Esophagus muscularis mucosa (tissue), 4 donors: ENCODE data around the gene RBM8A. TPM values are rescaled to one million over a fixed set of nuclear protein-coding genes. Genes with fewer than 3 reads are reported as not detected.
A peak's percentile ranks its signal among the peaks of the same experiment; 100 is the strongest.

ENCODE experiments used
- DNase-seq: peaks from one replicate; pipeline ENCODE4 v3.0.0-alpha.2; 2017; ENCODE audit errors: extremely low spot score
- H3K27ac ChIP-seq, 4 donors: fragments of 200-600 bp; sonication (generic); replicated peaks in 1 of 4; 1 replicate in 3 of 4; 2 replicates in 1 of 4; pipeline ENCODE4 v1.5.1; 2016 to 2019; ENCODE audit warnings: mild to moderate bottlenecking in 1 of 4
- H3K27me3 ChIP-seq, 4 donors: fragments of 200-600 bp; sonication (generic); one replicate each; pipeline versions ENCODE4 v1.5.1 to v1.6.0; 2016 to 2019
- H3K36me3 ChIP-seq, 4 donors: fragments of 200-600 bp; sonication (generic); one replicate each; pipeline ENCODE4 v1.5.1; 2016 to 2019
- H3K4me1 ChIP-seq, 4 donors: fragments of 200-600 bp; sonication (generic); one replicate each; pipeline ENCODE4 v1.5.1; 2016 to 2019
- H3K4me3 ChIP-seq, 4 donors: fragments of 200-600 bp; sonication (generic); 1 replicate in 2 of 4; 2 replicates in 2 of 4; pipeline ENCODE4 v1.5.1; 2016 to 2019; ENCODE audit warnings: mild to moderate bottlenecking in 4 of 4, moderate library complexity in 1 of 4
- H3K9me3 ChIP-seq, 4 donors: fragments of 200-600 bp; sonication (generic); 1 replicate in 3 of 4; 2 replicates in 1 of 4; pipeline ENCODE4 v1.5.1; 2016 to 2019
- CTCF ChIP-seq, 3 experiments: fragments of 200-600 bp in 2 of 3; fragments of 450-650 bp in 1 of 3; sonication (generic) in 2 of 3; IDR thresholded peaks; one replicate each; pipeline ENCODE4 v1.5.1; 2017 to 2019; ENCODE audit warnings: antibody characterized with exemption in 3 of 3, mild to moderate bottlenecking in 2 of 3, moderate library complexity in 1 of 3
- EP300 ChIP-seq: sonication (generic); formaldehyde crosslinking; IDR thresholded peaks from one replicate; pipeline ENCODE4 v1.6.1; 2017; ENCODE audit warnings: antibody characterized with exemption
- POLR2A ChIP-seq: fragments of 450-650 bp; IDR thresholded peaks from one replicate; pipeline ENCODE4 v1.6.1; 2017; ENCODE audit warnings: antibody characterized with exemption, moderate library complexity, mild to moderate bottlenecking, low read depth
- POLR2AphosphoS5 ChIP-seq, 2 donors: sonication (generic); formaldehyde crosslinking; IDR thresholded peaks; one replicate each; pipeline ENCODE4 v1.6.1; 2017; ENCODE audit warnings: antibody characterized with exemption in 2 of 2
- WGBS: methylation state at CpG from one replicate; pipeline ENCODE4 v1.1.5; 2018; 5-methylcytosine and 5-hydroxymethylcytosine counted together
- intact Hi-C: fragments of 100-400 bp; cut with DNase I; formaldehyde crosslinking; loops from one replicate; pipeline ENCODE4 v1.15.1; 2023
- total RNA-seq, 4 donors: library from RNA; depleted of rRNA; stranded (reverse); fragments of >200 nt; gene quantifications; one replicate each; pipeline versions ENCODE4 v1.1.0 to v1.2.1, GENCODE V29; 2016

Gene RBM8A
- 100 to 1,000 TPM in 1 of 4 donors, 10 to 100 TPM in 3; 42.8 to 119 (median 69.7) TPM for total RNA-seq

- no peak for TF ChIP-seq EP300
- TF ChIP-seq POLR2A = peak; percentile 97
- TF ChIP-seq POLR2AphosphoS5 (IDR thresholded peaks at IDR 0.05) = peak; percentile 100
- TF ChIP-seq CTCF (IDR thresholded peaks at IDR 0.05) = peak; percentile 67 to 81 (median 69)
- 2% methylated on average over 40 of the region's 41 CpGs for WGBS
- H3K27me3 ChIP-seq = no peaks in the 10 kb centered on the region
- H3K36me3 ChIP-seq = peaks cover 0 to 49% (median 20%) of the 10 kb centered on the region in 4 donors
- H3K4me3 ChIP-seq = peak within 1 kb of the TSS; percentile 71 to 85 (median 77)
- peak; percentile 99 for DNase-seq
- H3K27ac ChIP-seq = peak within 1 kb of the TSS; percentile 87 to 96 (median 94)
- no peaks in the 10 kb centered on the region for H3K9me3 ChIP-seq
- peaks cover 10 to 25% (median 23%) of the 10 kb centered on the region in 4 donors for H3K4me1 ChIP-seq
- intact Hi-C loops = loop anchor here (5.0 kb wide), 1 partner anchor 35 kb away; the partner anchor contains the start of genes ANKRD34A and POLR3GL
Observed at GRCh38 chr1:145927063-145927886, at the start of gene RBM8A. Gene RBM8A (minus strand): TSS chr1:145927484. CDS start chr1:145927426, 58 bp downstream.

- WGBS = 75% methylated on average over 5 of the region's 5 CpGs
- H3K4me3 ChIP-seq = peak overlapping the region in 1 of 4 donors; percentile 42
- H3K27ac ChIP-seq = peak overlapping the region; percentile 89 to 96 (median 93)
- intact Hi-C loops = loop anchor here (1.0 kb wide), 1 partner anchor 33 kb away; no protein-coding TSS in a partner anchor
- H3K4me1 ChIP-seq = peaks cover 43 to 52% (median 50%) of the 10 kb centered on the region in 4 donors
- no peaks in the 10 kb centered on the region for H3K9me3 ChIP-seq
- peaks cover 0 to 12% (median 5%) of the 10 kb centered on the region in 4 donors for H3K36me3 ChIP-seq
- no peaks in the 10 kb centered on the region for H3K27me3 ChIP-seq
- DNase-seq = no peak
- no peak for TF ChIP-seq CTCF (IDR thresholded peaks at IDR 0.05)
Observed at GRCh38 chr1:145977016-145977415, 49.7 kb upstream of the RBM8A start.

- Histone ChIP-seq H3K4me1 (peaks cover 25 to 34% (median 32%) of the 10 kb centered on the region in 4 donors), H3K9me3 (no peaks in the 10 kb centered on the region), H3K27me3 (no peaks in the 10 kb centered on the region), H3K4me3 (no peak overlapping the region), H3K27ac (no peak overlapping the region), H3K36me3 (peaks cover 0 to 12% (median 5%) of the 10 kb centered on the region in 4 donors)
- DNase-seq = no peak
- intact Hi-C loops = no loop called here
- no peak for TF ChIP-seq EP300
- no peak for TF ChIP-seq CTCF (IDR thresholded peaks at IDR 0.05)
- TF ChIP-seq POLR2AphosphoS5 (IDR thresholded peaks at IDR 0.05) = no peak
- TF ChIP-seq POLR2A = no peak
- WGBS = 91% methylated on average over 4 of the region's 4 CpGs
Observed at GRCh38 chr1:145975216-145975615, 47.9 kb upstream of the RBM8A start.

- no peaks in the 10 kb centered on the region for H3K27me3 ChIP-seq
- DNase-seq = no peak
- no peaks in the 10 kb centered on the region for H3K9me3 ChIP-seq
- WGBS = 83% methylated on average over 7 of the region's 7 CpGs
- TF ChIP-seq CTCF (IDR thresholded peaks at IDR 0.05) = no peak
- no peak for TF ChIP-seq POLR2A
- no peak for TF ChIP-seq EP300
- no peak for TF ChIP-seq POLR2AphosphoS5 (IDR thresholded peaks at IDR 0.05)
- H3K27ac ChIP-seq = no peak overlapping the region
- intact Hi-C loops = no loop called here
- no peak overlapping the region for H3K4me3 ChIP-seq
- peaks cover 20 to 29% (median 27%) of the 10 kb centered on the region in 4 donors for H3K4me1 ChIP-seq
- peaks cover 0 to 12% (median 5%) of the 10 kb centered on the region in 4 donors for H3K36me3 ChIP-seq
Observed at GRCh38 chr1:145974721-145975120, 47.4 kb upstream of the RBM8A start.
